ENCODE data around the gene M1AP.

The M1AP gene

DNA sequence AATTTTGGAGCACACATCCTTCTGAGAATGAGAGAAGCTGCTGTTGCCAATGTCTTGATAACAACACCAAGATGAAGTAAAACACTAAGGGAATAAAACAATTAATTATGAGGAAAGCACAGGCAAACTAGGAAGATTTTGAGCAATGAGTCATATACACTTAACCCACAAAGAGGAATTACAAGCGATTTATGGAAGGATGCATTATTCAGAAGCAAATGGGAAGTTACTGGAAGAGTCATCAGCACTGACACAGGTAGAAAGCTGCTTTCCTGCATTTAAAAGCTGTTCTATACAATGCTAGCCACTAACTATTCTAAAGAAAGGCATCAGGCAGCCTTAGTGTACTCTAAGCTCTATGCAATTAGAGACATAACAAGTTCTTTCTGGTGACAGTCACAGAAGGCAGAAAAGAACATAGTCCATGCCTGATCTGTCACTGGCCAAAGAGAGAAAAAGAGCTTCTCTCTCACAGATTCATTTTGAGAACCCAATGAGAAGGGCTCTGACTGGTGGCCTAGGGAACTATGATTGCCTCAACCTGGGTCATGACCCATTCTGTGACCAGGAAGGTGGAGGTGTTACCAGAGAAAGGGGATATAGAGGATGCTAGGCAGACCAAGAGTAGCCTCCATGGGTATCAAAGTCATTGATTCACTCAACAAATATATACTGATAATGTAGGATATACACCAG lies 45.4 kb downstream of the M1AP start:
- TF ChIP-seq, protein P1, sequence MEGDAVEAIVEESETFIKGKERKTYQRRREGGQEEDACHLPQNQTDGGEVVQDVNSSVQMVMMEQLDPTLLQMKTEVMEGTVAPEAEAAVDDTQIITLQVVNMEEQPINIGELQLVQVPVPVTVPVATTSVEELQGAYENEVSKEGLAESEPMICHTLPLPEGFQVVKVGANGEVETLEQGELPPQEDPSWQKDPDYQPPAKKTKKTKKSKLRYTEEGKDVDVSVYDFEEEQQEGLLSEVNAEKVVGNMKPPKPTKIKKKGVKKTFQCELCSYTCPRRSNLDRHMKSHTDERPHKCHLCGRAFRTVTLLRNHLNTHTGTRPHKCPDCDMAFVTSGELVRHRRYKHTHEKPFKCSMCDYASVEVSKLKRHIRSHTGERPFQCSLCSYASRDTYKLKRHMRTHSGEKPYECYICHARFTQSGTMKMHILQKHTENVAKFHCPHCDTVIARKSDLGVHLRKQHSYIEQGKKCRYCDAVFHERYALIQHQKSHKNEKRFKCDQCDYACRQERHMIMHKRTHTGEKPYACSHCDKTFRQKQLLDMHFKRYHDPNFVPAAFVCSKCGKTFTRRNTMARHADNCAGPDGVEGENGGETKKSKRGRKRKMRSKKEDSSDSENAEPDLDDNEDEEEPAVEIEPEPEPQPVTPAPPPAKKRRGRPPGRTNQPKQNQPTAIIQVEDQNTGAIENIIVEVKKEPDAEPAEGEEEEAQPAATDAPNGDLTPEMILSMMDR (IDR thresholded peaks at IDR 0.05; ENCODE audit: low read depth, low read length, missing control alignments), result no peak
- no peak overlapping the region for H3K4me3 ChIP-seq (ENCODE audit: low read depth, low read length)
- DNase-seq (ENCODE audit: low read depth), result no peak

- H3K4me3 ChIP-seq (ENCODE audit: low read depth, low read length), result no peak overlapping the region
- TF ChIP-seq, protein P1 (IDR thresholded peaks at IDR 0.05; ENCODE audit: low read depth, low read length, missing control alignments), result no peak
- DNase-seq (ENCODE audit: low read depth), result no peak
Observed at GRCh38 chr2:74599676-74600075, 48.5 kb downstream of the M1AP start.

DNA sequence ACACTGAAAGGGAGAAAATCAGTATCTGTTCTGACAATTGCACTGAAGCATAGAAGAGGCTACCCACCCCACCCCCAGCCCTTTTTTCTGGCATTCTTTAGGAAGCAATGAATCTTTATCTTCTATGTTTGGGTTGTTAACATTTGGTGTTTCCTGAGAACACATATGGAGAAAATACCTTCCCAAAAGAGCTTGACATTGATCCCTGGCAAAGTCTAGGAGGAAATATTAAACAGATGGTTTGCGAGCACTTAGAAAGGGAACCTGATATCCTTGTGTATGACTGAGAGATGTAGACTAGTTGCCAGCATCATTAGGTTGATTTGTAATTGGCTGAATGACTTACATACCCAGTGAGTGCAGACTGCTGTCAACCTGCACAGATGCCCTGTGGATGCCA lies 50.7 kb downstream of the M1AP start:
- DNase-seq (ENCODE audit: low read depth), result no peak
- TF ChIP-seq, protein P1 (IDR thresholded peaks at IDR 0.05; ENCODE audit: low read depth, low read length, missing control alignments), result no peak

DNA sequence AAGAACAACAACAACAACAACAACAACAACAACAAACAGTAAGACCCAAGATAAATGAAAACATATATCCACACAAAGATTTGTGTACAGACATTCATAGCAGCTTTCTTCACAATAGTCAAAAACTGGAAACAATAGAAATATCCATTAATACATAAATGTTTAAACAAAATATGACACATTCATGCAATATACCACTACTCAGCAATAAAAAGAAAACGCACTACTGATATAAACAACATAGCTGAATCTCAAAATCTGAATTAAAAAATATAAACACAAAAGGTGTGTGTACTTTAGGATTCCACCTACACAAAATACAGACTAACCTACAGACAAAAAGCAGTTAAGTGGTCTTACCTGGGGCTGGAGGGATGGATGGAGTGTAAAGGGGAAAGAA lies 51.5 kb downstream of the M1AP start:
- no peak overlapping the region for H3K4me3 ChIP-seq (ENCODE audit: low read depth, low read length)
- TF ChIP-seq, protein P1 (IDR thresholded peaks at IDR 0.05; ENCODE audit: low read depth, low read length, missing control alignments), result no peak
- no peak for DNase-seq (ENCODE audit: low read depth)

More for the DNA sequence above, 50.7 kb downstream of the M1AP start:
- no peak overlapping the region for H3K4me3 ChIP-seq (ENCODE audit: low read depth, low read length)

- DNase-seq (ENCODE audit: low read depth), result no peak
- TF ChIP-seq, protein P1 (IDR thresholded peaks at IDR 0.05; ENCODE audit: low read depth, low read length, missing control alignments), result no peak
- H3K4me3 ChIP-seq (ENCODE audit: low read depth, low read length), result no peak overlapping the region
Observed at GRCh38 chr2:74593826-74594772, 54.0 kb downstream of the M1AP start.

DNA sequence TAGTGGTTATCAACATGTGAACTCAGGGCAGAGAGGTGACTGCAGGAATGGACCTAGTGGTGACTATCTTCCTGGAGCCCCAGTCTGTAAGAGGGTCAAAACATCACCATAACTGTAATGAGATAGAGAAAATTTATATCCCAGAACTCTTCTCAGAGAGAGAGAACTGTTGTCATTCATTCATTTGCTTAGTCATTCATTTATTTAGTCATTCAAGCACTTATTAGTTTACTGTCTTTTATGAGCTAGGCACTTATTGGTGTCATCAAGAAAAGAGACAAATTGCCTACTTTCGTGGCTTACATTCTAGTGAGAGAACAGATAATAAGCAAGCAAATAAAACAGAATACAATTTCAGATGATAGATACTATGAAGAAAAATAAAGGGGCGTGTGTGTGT lies 59.5 kb downstream of the M1AP start:
- TF ChIP-seq, protein P1 (IDR thresholded peaks at IDR 0.05; ENCODE audit: low read depth, low read length, missing control alignments), result no peak
- H3K4me3 ChIP-seq (ENCODE audit: low read depth, low read length), result no peak overlapping the region
- no peak for DNase-seq (ENCODE audit: low read depth)

All from GM12864 (cell line).